HG03097 (cell line): Measurements from ENCODE around the gene ANTKMT.

Experiments used
- ATAC-seq: cut with Tn5 transposase; IDR thresholded peaks from one replicate; pipeline ENCODE4 v1.9.1; 2021; ENCODE audit not compliant: unreplicated experiment, low FRiP score

Gene ANTKMT, protein sequence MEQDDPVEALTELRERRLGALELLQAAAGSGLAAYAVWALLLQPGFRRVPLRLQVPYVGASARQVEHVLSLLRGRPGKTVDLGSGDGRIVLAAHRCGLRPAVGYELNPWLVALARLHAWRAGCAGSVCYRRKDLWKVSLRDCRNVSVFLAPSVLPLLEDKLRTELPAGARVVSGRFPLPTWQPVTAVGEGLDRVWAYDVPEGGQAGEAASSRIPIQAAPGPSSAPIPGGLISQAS

DNA sequence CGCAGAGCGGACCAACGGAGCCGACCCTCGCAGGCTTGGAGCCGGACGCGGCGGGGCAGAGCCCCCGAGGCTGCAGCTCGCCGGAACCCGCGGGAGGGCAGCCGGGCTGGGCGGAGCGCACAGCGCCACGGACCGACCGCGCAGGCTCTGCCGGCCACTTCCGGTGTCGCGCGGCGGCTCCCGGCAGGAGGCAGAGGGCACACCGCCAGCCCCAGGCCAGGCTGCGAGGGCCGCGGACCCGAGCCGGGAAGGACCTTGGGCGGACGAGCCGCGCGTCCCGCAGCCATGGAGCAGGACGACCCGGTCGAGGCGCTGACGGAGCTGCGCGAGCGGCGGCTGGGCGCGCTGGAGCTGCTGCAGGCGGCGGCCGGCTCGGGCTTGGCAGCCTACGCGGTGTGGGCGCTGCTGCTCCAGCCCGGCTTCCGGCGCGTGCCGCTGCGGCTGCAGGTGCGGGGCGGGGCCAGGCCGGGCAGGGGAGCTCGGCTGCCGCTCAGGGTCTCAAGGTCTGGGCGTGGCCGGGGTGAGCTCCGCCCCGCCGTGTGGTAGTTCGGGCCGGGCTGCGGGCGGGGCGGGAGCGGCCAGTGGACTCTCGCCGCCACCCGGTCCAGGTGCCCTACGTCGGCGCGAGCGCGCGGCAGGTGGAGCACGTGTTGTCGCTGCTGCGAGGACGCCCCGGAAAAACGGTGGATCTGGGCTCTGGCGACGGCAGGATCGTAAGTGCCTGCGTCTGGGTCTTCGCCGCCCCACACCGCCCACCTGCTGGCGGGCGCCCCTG is at the start of gene ANTKMT:
TSS of gene ANTKMT (plus strand) at position 157 of the 775 bp plus-strand sequence. CDS start at position 286, 129 bp downstream.
- peak; percentile 61 for ATAC-seq

DNA sequence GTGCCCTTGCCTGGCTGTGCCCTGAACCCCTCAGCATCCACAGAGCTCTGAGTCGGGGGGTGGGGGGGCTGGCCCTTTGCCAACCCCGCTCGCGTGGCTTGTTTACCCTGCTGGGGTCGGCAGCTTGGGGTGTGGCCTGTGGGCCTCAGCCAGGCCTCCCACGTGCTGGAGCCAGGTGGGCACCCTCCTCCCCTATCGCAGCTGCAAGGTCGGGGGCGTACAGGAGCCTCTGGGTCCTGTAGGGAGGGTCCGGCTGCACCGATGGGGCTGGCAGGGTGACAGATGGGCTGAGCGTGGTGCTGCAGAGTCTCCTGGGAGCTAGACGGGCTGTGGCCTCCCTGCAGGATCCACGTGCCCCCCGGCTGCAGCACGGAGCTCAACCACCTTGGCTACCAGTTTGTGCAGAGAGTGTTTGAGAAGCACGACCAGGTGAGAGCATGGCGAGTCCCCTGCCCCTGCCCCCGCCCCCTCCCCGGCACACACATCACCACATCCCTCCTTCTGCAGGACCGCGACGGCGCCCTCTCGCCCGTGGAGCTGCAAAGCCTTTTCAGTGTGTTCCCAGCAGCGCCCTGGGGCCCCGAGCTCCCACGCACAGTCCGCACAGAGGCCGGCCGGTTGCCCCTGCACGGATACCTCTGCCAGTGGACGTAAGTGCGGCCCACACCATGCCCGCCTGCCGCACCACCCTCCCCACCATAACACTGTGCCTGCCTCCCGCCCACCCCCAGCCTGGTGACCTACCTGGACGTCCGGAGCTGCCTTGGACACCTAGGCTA is 49.4 kb upstream of the ANTKMT start:
- ATAC-seq, result no peak

DNA sequence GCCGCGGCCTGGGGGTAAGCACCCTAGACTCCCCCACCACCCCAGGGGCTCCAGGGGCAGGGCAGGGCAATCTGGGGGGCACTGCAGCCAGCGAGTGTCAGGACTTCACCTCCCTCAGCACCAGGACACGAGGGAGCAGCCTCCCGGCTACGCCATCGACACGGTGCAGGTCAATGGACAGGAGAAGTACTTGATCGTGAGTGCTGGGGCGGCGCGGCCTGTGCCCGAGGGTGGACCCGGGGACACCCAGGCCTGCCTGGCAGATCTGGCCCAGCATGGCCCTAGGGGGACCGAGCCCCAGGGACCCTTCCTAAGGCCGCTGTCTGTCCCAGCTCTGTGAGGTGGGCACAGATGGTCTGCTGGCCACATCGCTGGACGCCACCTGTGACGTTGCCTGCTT is 48.6 kb upstream of the ANTKMT start:
- ATAC-seq, result no peak

GRCh38 chr16:672851-673250 is 48.1 kb upstream of the ANTKMT start:
- no peak for ATAC-seq

DNA sequence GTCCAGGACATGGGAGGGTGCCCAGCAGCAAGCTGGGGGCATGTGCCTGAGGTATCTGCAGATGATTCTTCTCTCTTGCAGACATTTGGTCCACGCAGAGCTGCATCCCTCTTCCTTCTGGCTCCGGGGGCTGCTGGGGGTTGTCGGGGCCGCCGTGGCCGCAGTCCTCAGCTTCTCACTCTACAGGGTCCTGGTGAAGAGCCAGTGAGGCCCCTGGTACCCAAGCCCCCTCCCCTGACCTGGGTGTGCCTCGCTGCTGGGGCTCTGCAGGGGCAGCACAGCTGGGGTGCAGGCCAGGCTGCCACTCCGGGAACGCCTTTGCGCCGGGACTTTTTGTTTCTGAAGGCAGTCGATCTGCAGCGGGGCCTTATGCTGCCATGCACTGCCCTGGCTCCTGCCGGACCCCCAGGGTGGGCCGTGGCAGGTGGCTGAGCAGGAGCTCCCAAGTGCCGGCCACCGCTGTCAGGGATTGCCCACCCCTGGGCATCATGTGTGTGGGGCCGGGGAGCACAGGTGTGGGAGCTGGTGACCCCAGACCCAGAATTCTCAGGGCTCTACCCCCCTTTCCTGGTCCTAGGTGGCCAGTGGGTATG is 47.5 kb upstream of the ANTKMT start:
- ATAC-seq, result no peak

- no peak for ATAC-seq
These were observed 46.6 kb upstream of the ANTKMT start for GRCh38 chr16:674214-674881.

DNA sequence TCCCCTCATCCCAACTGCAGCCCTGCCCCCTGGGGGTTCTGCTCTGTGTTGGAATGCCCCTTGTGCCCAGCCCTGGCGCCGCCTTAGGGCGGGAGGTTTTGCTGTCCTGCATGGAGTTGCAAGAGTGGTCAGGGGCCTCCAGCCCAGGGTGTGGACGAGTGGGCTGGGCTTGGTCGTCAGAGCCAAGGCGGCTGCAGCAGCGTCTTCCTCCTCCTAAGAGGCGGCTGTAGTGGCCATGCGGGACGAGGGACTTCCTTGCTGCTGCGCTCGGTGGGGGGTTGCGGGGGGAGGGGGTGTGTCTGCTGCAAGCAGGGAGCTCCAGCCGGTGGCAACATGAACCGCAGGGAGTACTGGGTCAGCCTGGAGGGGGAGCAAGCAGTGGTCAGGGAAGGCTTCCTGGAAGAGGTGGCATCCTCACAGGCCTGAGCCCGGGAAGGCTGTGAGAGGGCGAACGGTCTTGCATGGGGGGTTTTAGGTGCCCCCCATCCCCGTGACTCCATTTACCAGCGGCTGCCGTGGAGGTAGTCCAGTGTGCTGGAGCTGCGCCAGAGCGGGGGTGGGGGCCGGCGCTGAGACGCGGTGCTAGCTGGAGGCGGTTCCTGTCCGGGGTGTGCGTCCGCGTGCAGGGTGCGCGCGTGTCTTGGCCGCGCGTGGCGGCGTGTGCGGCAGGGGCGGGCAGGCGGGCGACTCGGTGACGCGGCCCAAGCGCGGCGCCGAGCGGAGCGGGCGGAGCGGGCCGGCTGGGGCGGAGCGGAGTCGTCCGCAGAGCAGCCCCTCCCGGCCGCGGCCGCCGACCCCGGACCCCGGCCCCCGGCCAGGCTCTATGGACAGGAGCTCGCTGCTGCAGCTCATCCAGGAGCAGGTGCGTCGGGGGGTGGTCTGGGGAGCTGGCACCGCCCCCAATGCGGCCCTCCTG is 45.7 kb upstream of the ANTKMT start, which contains the start of gene RHBDL1:
TSS of gene RHBDL1 (plus strand) at position 704 of the 916 bp plus-strand sequence. CDS start at position 824, 120 bp downstream.
- ATAC-seq, result no peak

DNA sequence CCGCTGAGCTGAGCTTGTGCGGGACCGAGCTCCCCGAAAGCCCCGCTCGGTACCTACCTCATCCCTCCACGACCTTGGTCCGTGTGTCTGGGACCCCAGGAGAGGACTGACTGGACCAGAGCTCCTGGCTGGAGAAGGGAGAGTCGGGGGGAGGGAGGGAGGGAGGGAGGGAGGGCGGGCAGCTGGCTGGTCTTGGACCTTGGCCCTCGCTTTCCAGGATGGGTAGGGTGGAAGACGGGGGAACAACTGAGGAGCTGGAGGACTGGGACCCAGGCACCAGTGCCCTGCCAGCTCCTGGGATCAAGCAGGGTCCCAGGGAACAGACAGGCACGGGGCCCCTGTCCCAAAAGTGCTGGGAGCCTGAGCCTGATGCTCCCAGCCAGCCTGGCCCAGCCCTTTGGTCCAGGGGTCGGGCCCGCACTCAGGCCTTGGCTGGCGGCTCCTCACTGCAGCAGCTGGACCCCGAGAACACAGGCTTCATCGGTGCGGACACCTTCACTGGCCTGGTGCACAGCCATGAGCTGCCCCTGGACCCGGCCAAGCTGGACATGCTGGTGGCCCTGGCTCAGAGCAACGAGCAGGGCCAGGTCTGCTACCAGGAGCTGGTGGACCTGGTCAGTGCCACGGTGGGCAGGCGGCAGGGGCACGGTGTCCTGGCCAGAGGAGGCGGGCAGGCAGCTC is 44.9 kb upstream of the ANTKMT start:
- no peak for ATAC-seq

DNA sequence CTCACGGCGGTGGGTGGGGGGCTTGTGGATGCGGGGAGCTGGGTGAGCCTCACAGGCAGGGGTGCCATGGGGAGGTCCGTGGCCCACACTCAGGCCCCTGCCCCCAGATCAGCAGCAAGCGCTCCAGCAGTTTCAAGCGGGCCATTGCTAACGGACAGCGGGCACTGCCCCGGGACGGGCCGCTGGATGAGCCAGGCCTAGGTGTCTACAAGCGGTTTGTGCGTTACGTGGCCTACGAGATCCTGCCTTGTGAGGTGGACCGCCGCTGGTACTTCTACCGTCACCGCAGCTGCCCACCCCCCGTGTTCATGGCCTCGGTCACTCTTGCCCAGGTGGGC is 44.4 kb upstream of the ANTKMT start:
- no peak for ATAC-seq

- ATAC-seq, result no peak
These were observed 44.0 kb upstream of the ANTKMT start for GRCh38 chr16:676913-677312.

GRCh38 chr16:677316-678190 is 43.4 kb upstream of the ANTKMT start:
- no peak for ATAC-seq

- ATAC-seq, result no peak
These were observed 42.6 kb upstream of the ANTKMT start for GRCh38 chr16:678209-678857.

GRCh38 chr16:678858-679813 is 41.8 kb upstream of the ANTKMT start:
- ATAC-seq, result no peak

- peak; percentile 34 for ATAC-seq
These were observed 40.9 kb upstream of the ANTKMT start, which contains the start of gene STUB1 for GRCh38 chr16:679814-680624. Gene STUB1, plus strand, starts transcription at chr16:680410. Its CDS starts 116 bp downstream, at chr16:680526.

DNA sequence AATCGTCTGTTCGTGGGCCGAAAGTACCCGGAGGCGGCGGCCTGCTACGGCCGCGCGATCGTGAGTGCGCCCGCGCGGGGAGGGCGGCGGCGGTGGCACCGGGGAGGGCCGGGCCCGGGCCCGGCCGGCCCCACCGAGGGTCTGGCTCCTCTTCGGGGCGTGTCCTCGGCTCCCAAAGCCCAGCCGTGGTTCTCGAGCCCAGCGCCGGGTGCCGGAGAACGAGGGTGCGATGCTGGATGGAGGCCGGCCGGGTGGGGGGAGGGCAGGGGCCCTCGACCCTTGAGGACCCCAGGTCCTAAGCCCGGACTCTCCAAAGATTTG is 40.4 kb upstream of the ANTKMT start:
- no peak for ATAC-seq
